Karpas-422 (cell line): ENCODE measurements around the gene OR5D16. TPM values are rescaled to one million over a fixed set of nuclear protein-coding genes. Genes with fewer than 3 reads are reported as not detected.

ENCODE experiments used
- DNase-seq: peaks from one replicate; pipeline ENCODE4 v3.0.0-alpha.2; 2015
- H2AFZ ChIP-seq: fragments of 200-600 bp; sonication (generic); 2 replicates; pipeline ENCODE4 v1.6.1; 2014; ENCODE audit warnings: antibody characterized with exemption, low read length, mixed read lengths
- H3K27ac ChIP-seq: fragments of 200-600 bp; sonication (generic); 2 replicates; pipeline ENCODE4 v1.5.1; 2014; ENCODE audit warnings: mild to moderate bottlenecking, low read length, moderate library complexity
- H3K27me3 ChIP-seq: fragments of 200-600 bp; sonication (generic); 2 replicates; pipeline ENCODE4 v1.6.1; 2014; ENCODE audit warnings: low read length, mixed read lengths
- H3K36me3 ChIP-seq: fragments of 200-600 bp; sonication (generic); 2 replicates; pipeline ENCODE4 v1.6.1; 2014; ENCODE audit warnings: low read length, mixed read lengths; ENCODE audit not compliant: insufficient read depth
- H3K4me1 ChIP-seq: fragments of 200-600 bp; sonication (generic); 2 replicates; pipeline ENCODE4 v1.6.1; 2014; ENCODE audit warnings: mild to moderate bottlenecking, low read length, mixed read lengths
- H3K4me2 ChIP-seq: fragments of 200-600 bp; sonication (generic); 2 replicates; pipeline ENCODE4 v1.6.1; 2014; ENCODE audit warnings: low read length, low read depth, mild to moderate bottlenecking; ENCODE audit not compliant: poor library complexity, severe bottlenecking
- H3K4me3 ChIP-seq: fragments of 200-600 bp; sonication (generic); 2 replicates; pipeline ENCODE4 v1.5.1; 2014; ENCODE audit warnings: mild to moderate bottlenecking, antibody characterized with exemption, low read length, mixed read lengths
- H3K79me2 ChIP-seq: fragments of 200-600 bp; sonication (generic); 2 replicates; pipeline ENCODE4 v1.6.1; 2014; ENCODE audit warnings: mild to moderate bottlenecking, low read length, mixed read lengths
- H3K9ac ChIP-seq: fragments of 200-600 bp; sonication (generic); 2 replicates; pipeline ENCODE4 v1.6.0; 2014; ENCODE audit warnings: low read length
- H3K9me2 ChIP-seq: fragments of 200-600 bp; sonication (generic), shearing (Covaris generic); replicated peaks from 2 replicates; pipeline ENCODE4 v1.6.0; 2014; ENCODE audit warnings: mild to moderate bottlenecking, low read length, moderate library complexity; ENCODE audit not compliant: insufficient read depth
- H3K9me3 ChIP-seq: fragments of 300-700, 200-600 bp; sonication (generic); 2 replicates; pipeline ENCODE4 v1.6.1; 2014; ENCODE audit warnings: low read length, mixed read lengths
- H4K20me1 ChIP-seq: fragments of 200-600 bp; sonication (generic); 2 replicates; pipeline ENCODE4 v1.6.1; 2014; ENCODE audit warnings: mild to moderate bottlenecking, antibody characterized with exemption, low read length, low read depth; ENCODE audit not compliant: insufficient read depth
- total RNA-seq: library from RNA; depleted of rRNA; stranded (reverse); fragments of >200 nt; shearing (Covaris generic); gene quantifications from 2 replicates; pipeline ENCODE4 v1.2.3, GENCODE V29; 2014; ENCODE audit warnings: low replicate concordance; rRNA removed

Gene OR5D16
- not detected in 2 replicates for total RNA-seq

GRCh38 chr11:55838452-55838851, at the start of gene OR5D16:
OR5D16 (plus strand) TSS chr11:55838752; CDS start chr11:55838752, 0 bp downstream.
- Histone ChIP-seq H3K27me3 (no peaks in the 10 kb centered on the region), H3K9me3 (peaks cover 17% of the 10 kb centered on the region), H4K20me1 (no peaks in the 10 kb centered on the region), H3K9ac (no peak within 1 kb of the TSS), H2AFZ (no peak within 1 kb of the TSS), H3K9me2 (no peaks in the 10 kb centered on the region), H3K36me3 (no peaks in the 10 kb centered on the region), H3K4me3 (no peak within 1 kb of the TSS), H3K4me2 (no peak within 1 kb of the TSS), H3K27ac (no peak within 1 kb of the TSS), H3K4me1 (no peaks in the 10 kb centered on the region), H3K79me2 (no peaks in the 10 kb centered on the region)
- no peak for DNase-seq

GRCh38 chr11:55791606-55792005, 46.9 kb upstream of the OR5D16 start:
- H3K27ac ChIP-seq: no peak overlapping the region
- no peak overlapping the region for H3K4me2 ChIP-seq
- no peaks in the 10 kb centered on the region for H3K79me2 ChIP-seq
- H3K9me2 ChIP-seq: no peaks in the 10 kb centered on the region
- H3K36me3 ChIP-seq: no peaks in the 10 kb centered on the region
- no peaks in the 10 kb centered on the region for H3K27me3 ChIP-seq
- peaks cover 10% of the 10 kb centered on the region for H3K9me3 ChIP-seq
- H2AFZ ChIP-seq: no peak overlapping the region
- no peaks in the 10 kb centered on the region for H3K4me1 ChIP-seq
- H4K20me1 ChIP-seq: no peaks in the 10 kb centered on the region
- H3K4me3 ChIP-seq: no peak overlapping the region
- no peak overlapping the region for H3K9ac ChIP-seq
- no peak for DNase-seq

GRCh38 chr11:55793321-55793720, 45.2 kb upstream of the OR5D16 start:
- Histone ChIP-seq H3K9me3 (peaks cover 10% of the 10 kb centered on the region), H3K36me3 (no peaks in the 10 kb centered on the region), H3K9me2 (no peaks in the 10 kb centered on the region), H3K27me3 (no peaks in the 10 kb centered on the region), H3K4me2 (no peak overlapping the region), H3K4me1 (no peaks in the 10 kb centered on the region), H2AFZ (no peak overlapping the region), H3K27ac (no peak overlapping the region), H4K20me1 (no peaks in the 10 kb centered on the region), H3K9ac (no peak overlapping the region), H3K4me3 (no peak overlapping the region), H3K79me2 (no peaks in the 10 kb centered on the region)
- DNase-seq: no peak

GRCh38 chr11:55795256-55795655, 43.3 kb upstream of the OR5D16 start, which contains the start of gene OR5D14:
OR5D14 (plus strand) TSS chr11:55795556; CDS start chr11:55795556, 0 bp downstream.
- no peak for DNase-seq
- Histone ChIP-seq H4K20me1 (no peaks in the 10 kb centered on the region), H3K9ac (no peak within 1 kb of the TSS), H3K79me2 (no peaks in the 10 kb centered on the region), H3K27me3 (no peaks in the 10 kb centered on the region), H3K36me3 (no peaks in the 10 kb centered on the region), H3K27ac (no peak within 1 kb of the TSS), H3K4me2 (no peak within 1 kb of the TSS), H3K4me1 (no peaks in the 10 kb centered on the region), H3K9me3 (peaks cover 15% of the 10 kb centered on the region), H2AFZ (no peak within 1 kb of the TSS), H3K4me3 (no peak within 1 kb of the TSS), H3K9me2 (no peaks in the 10 kb centered on the region)

GRCh38 chr11:55806248-55806647, 32.3 kb upstream of the OR5D16 start:
- Histone ChIP-seq H3K4me2 (no peak overlapping the region), H3K4me1 (no peaks in the 10 kb centered on the region), H3K79me2 (no peaks in the 10 kb centered on the region), H3K9me3 (peaks cover 23% of the 10 kb centered on the region), H4K20me1 (no peaks in the 10 kb centered on the region), H3K9me2 (no peaks in the 10 kb centered on the region), H3K4me3 (no peak overlapping the region), H3K27ac (no peak overlapping the region), H3K27me3 (no peaks in the 10 kb centered on the region), H3K9ac (no peak overlapping the region), H3K36me3 (no peaks in the 10 kb centered on the region), H2AFZ (no peak overlapping the region)
- DNase-seq: no peak

- H4K20me1 ChIP-seq: no peaks in the 10 kb centered on the region
- no peaks in the 10 kb centered on the region for H3K4me1 ChIP-seq
- H3K9me3 ChIP-seq: peaks cover 18% of the 10 kb centered on the region
- H3K9ac ChIP-seq: no peak within 1 kb of the TSS
- H3K4me2 ChIP-seq: no peak within 1 kb of the TSS
- H3K4me3 ChIP-seq: no peak within 1 kb of the TSS
- no peaks in the 10 kb centered on the region for H3K79me2 ChIP-seq
- DNase-seq: no peak
- H3K27ac ChIP-seq: no peak within 1 kb of the TSS
- no peaks in the 10 kb centered on the region for H3K36me3 ChIP-seq
- H3K27me3 ChIP-seq: no peaks in the 10 kb centered on the region
- H3K9me2 ChIP-seq: no peaks in the 10 kb centered on the region
- no peak within 1 kb of the TSS for H2AFZ ChIP-seq
Observed at GRCh38 chr11:55811067-55811466, 27.5 kb upstream of the OR5D16 start, which contains the start of gene OR5L1. OR5L1 (plus strand) TSS chr11:55811367; CDS start chr11:55811467, 100 bp downstream.

- Histone ChIP-seq H3K9ac (no peak within 1 kb of the TSS), H3K79me2 (no peaks in the 10 kb centered on the region), H3K27me3 (no peaks in the 10 kb centered on the region), H3K4me2 (no peak within 1 kb of the TSS), H3K36me3 (no peaks in the 10 kb centered on the region), H4K20me1 (no peaks in the 10 kb centered on the region), H2AFZ (no peak within 1 kb of the TSS), H3K9me3 (peaks cover 11% of the 10 kb centered on the region; the same call in 1 of the 2 replicates), H3K4me1 (no peaks in the 10 kb centered on the region), H3K4me3 (no peak within 1 kb of the TSS), H3K9me2 (no peaks in the 10 kb centered on the region), H3K27ac (no peak within 1 kb of the TSS)
- no peak for DNase-seq
Observed at GRCh38 chr11:55819330-55819729, 19.2 kb upstream of the OR5D16 start, which contains the start of gene OR5D18. OR5D18 (plus strand) TSS chr11:55819630; CDS start chr11:55819630, 0 bp downstream.

GRCh38 chr11:55826919-55827318, 11.6 kb upstream of the OR5D16 start, which contains the start of gene OR5L2:
OR5L2 (plus strand) TSS chr11:55827219; CDS start chr11:55827219, 0 bp downstream.
- H3K27ac ChIP-seq: no peak within 1 kb of the TSS
- no peaks in the 10 kb centered on the region for H3K36me3 ChIP-seq
- no peak for DNase-seq
- H2AFZ ChIP-seq: no peak within 1 kb of the TSS
- no peaks in the 10 kb centered on the region for H3K27me3 ChIP-seq
- H3K9me2 ChIP-seq: no peaks in the 10 kb centered on the region
- H3K4me3 ChIP-seq: no peak within 1 kb of the TSS
- no peaks in the 10 kb centered on the region for H3K4me1 ChIP-seq
- no peaks in the 10 kb centered on the region for H4K20me1 ChIP-seq
- no peak within 1 kb of the TSS for H3K4me2 ChIP-seq
- H3K9me3 ChIP-seq: 0 out of 2 replicates have a peak, but pooled peaks cover 2% of the 10 kb centered on the region
- no peaks in the 10 kb centered on the region for H3K79me2 ChIP-seq
- H3K9ac ChIP-seq: no peak within 1 kb of the TSS
